ENCODE results near the gene TBC1D5.

DNA sequence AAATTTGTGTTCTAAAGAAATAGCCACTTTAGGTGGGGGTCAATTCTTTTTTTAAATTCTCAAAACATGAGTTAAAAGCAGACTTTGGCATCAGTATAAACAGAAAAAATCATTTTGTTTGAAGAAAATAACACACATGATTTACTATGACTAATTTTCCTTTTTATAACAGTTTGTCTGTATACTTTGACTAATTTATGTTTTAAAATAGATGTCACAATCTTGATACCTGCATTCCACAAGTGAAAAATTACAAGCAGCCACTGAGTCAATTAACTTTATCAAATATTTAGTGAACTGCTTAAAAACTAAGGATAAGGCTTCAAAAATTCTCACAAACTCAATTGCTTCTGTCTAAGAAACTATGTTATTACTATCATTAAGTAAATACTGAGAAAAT lies 235.0 kb downstream of the TBC1D5 start:
- TF ChIP-seq, protein P1, sequence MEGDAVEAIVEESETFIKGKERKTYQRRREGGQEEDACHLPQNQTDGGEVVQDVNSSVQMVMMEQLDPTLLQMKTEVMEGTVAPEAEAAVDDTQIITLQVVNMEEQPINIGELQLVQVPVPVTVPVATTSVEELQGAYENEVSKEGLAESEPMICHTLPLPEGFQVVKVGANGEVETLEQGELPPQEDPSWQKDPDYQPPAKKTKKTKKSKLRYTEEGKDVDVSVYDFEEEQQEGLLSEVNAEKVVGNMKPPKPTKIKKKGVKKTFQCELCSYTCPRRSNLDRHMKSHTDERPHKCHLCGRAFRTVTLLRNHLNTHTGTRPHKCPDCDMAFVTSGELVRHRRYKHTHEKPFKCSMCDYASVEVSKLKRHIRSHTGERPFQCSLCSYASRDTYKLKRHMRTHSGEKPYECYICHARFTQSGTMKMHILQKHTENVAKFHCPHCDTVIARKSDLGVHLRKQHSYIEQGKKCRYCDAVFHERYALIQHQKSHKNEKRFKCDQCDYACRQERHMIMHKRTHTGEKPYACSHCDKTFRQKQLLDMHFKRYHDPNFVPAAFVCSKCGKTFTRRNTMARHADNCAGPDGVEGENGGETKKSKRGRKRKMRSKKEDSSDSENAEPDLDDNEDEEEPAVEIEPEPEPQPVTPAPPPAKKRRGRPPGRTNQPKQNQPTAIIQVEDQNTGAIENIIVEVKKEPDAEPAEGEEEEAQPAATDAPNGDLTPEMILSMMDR (IDR thresholded peaks at IDR 0.05; ENCODE audit: low read depth, low read length): no peak
- TF ChIP-seq, protein P2, sequence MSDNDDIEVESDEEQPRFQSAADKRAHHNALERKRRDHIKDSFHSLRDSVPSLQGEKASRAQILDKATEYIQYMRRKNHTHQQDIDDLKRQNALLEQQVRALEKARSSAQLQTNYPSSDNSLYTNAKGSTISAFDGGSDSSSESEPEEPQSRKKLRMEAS (IDR thresholded peaks at IDR 0.05; ENCODE audit: low read depth, low read length): no peak
- no peak for TF ChIP-seq POLR2A (IDR thresholded peaks at IDR 0.05; ENCODE audit: extremely low read depth, insufficient read length)
- TF ChIP-seq MYC (IDR thresholded peaks at IDR 0.05; ENCODE audit: low read depth, low read length): no peak

Measured in NB4 (cell line).